Esophagus muscularis mucosa (tissue), 4 donors: ENCODE measurements around the gene CSK. TPM values are rescaled to one million over a fixed set of nuclear protein-coding genes. Genes with fewer than 3 reads are reported as not detected.

Experiments used
- DNase-seq: peaks from one replicate; pipeline ENCODE4 v3.0.0-alpha.2; 2017; ENCODE audit errors: extremely low spot score
- H3K27ac ChIP-seq, 4 donors: fragments of 200-600 bp; sonication (generic); replicated peaks in 1 of 4; 1 replicate in 3 of 4; 2 replicates in 1 of 4; pipeline ENCODE4 v1.5.1; 2016 to 2019; ENCODE audit warnings: mild to moderate bottlenecking in 1 of 4
- H3K27me3 ChIP-seq, 4 donors: fragments of 200-600 bp; sonication (generic); one replicate each; pipeline versions ENCODE4 v1.5.1 to v1.6.0; 2016 to 2019
- H3K36me3 ChIP-seq, 4 donors: fragments of 200-600 bp; sonication (generic); one replicate each; pipeline ENCODE4 v1.5.1; 2016 to 2019
- H3K4me1 ChIP-seq, 4 donors: fragments of 200-600 bp; sonication (generic); one replicate each; pipeline ENCODE4 v1.5.1; 2016 to 2019
- H3K4me3 ChIP-seq, 4 donors: fragments of 200-600 bp; sonication (generic); 1 replicate in 2 of 4; 2 replicates in 2 of 4; pipeline ENCODE4 v1.5.1; 2016 to 2019; ENCODE audit warnings: mild to moderate bottlenecking in 4 of 4, moderate library complexity in 1 of 4
- H3K9me3 ChIP-seq, 4 donors: fragments of 200-600 bp; sonication (generic); 1 replicate in 3 of 4; 2 replicates in 1 of 4; pipeline ENCODE4 v1.5.1; 2016 to 2019
- EP300 ChIP-seq: sonication (generic); formaldehyde crosslinking; IDR thresholded peaks from one replicate; pipeline ENCODE4 v1.6.1; 2017; ENCODE audit warnings: antibody characterized with exemption
- POLR2A ChIP-seq: fragments of 450-650 bp; IDR thresholded peaks from one replicate; pipeline ENCODE4 v1.6.1; 2017; ENCODE audit warnings: antibody characterized with exemption, moderate library complexity, mild to moderate bottlenecking, low read depth
- POLR2AphosphoS5 ChIP-seq, 2 donors: sonication (generic); formaldehyde crosslinking; IDR thresholded peaks; one replicate each; pipeline ENCODE4 v1.6.1; 2017; ENCODE audit warnings: antibody characterized with exemption in 2 of 2
- WGBS: methylation state at CpG from one replicate; pipeline ENCODE4 v1.1.5; 2018; 5-methylcytosine and 5-hydroxymethylcytosine counted together
- intact Hi-C: fragments of 100-400 bp; cut with DNase I; formaldehyde crosslinking; loops from one replicate; pipeline ENCODE4 v1.15.1; 2023
- total RNA-seq, 4 donors: library from RNA; depleted of rRNA; stranded (reverse); fragments of >200 nt; gene quantifications; one replicate each; pipeline versions ENCODE4 v1.1.0 to v1.2.1, GENCODE V29; 2016
- TF ChIP-seq, protein P1 (sequence below), 3 experiments: fragments of 200-600 bp in 2 of 3; fragments of 450-650 bp in 1 of 3; sonication (generic) in 2 of 3; IDR thresholded peaks; one replicate each; pipeline ENCODE4 v1.5.1; 2017 to 2019; ENCODE audit warnings: antibody characterized with exemption in 3 of 3, mild to moderate bottlenecking in 2 of 3, moderate library complexity in 1 of 3

The CSK gene
- total RNA-seq, 4 donors from 2014 or later, result 14.0 to 28.7 (median 21.9) TPM

- no peak for DNase-seq
- H3K36me3 ChIP-seq, result peaks cover 0 to 5% (median under 1%) of the 10 kb centered on the region in 4 donors
- no peak for TF ChIP-seq EP300
- TF ChIP-seq POLR2AphosphoS5 (IDR thresholded peaks at IDR 0.05), result no peak
- TF ChIP-seq POLR2A, result no peak
- TF ChIP-seq, protein P1, sequence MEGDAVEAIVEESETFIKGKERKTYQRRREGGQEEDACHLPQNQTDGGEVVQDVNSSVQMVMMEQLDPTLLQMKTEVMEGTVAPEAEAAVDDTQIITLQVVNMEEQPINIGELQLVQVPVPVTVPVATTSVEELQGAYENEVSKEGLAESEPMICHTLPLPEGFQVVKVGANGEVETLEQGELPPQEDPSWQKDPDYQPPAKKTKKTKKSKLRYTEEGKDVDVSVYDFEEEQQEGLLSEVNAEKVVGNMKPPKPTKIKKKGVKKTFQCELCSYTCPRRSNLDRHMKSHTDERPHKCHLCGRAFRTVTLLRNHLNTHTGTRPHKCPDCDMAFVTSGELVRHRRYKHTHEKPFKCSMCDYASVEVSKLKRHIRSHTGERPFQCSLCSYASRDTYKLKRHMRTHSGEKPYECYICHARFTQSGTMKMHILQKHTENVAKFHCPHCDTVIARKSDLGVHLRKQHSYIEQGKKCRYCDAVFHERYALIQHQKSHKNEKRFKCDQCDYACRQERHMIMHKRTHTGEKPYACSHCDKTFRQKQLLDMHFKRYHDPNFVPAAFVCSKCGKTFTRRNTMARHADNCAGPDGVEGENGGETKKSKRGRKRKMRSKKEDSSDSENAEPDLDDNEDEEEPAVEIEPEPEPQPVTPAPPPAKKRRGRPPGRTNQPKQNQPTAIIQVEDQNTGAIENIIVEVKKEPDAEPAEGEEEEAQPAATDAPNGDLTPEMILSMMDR (IDR thresholded peaks at IDR 0.05), result no peak
- intact Hi-C loops, result loop anchor here (5.0 kb wide), 1 partner anchor 37 kb away; no protein-coding TSS in a partner anchor
- no peak overlapping the region for H3K27ac ChIP-seq
- H3K27me3 ChIP-seq, result peaks cover 0 to 15% (median 0%) of the 10 kb centered on the region in 4 donors
- no peak overlapping the region for H3K4me3 ChIP-seq
- H3K9me3 ChIP-seq, result no peaks in the 10 kb centered on the region
- WGBS, result 89% methylated on average over 5 of the region's 5 CpGs
- peaks cover 0 to 4% (median 2%) of the 10 kb centered on the region in 4 donors for H3K4me1 ChIP-seq
Observed at GRCh38 chr15:74809242-74809641, 27.4 kb downstream of the CSK start.

GRCh38 chr15:74809956-74810355, 28.1 kb downstream of the CSK start:
- peaks cover 1 to 11% (median 10%) of the 10 kb centered on the region in 4 donors for H3K4me1 ChIP-seq
- WGBS, result 77% methylated on average over 3 of the region's 3 CpGs
- H3K4me3 ChIP-seq, result no peak overlapping the region
- TF ChIP-seq POLR2A (no peak), POLR2AphosphoS5 (IDR thresholded peaks at IDR 0.05) (no peak), EP300 (no peak)
- TF ChIP-seq, protein P1 (IDR thresholded peaks at IDR 0.05), result no peak
- intact Hi-C loops, result loop anchor here (5.0 kb wide), 1 partner anchor 38 kb away; no protein-coding TSS in a partner anchor
- DNase-seq, result no peak
- peaks cover 0 to 15% (median 0%) of the 10 kb centered on the region in 4 donors for H3K27me3 ChIP-seq
- no peak overlapping the region for H3K27ac ChIP-seq
- no peaks in the 10 kb centered on the region for H3K9me3 ChIP-seq
- no peaks in the 10 kb centered on the region for H3K36me3 ChIP-seq

GRCh38 chr15:74812533-74812932, 30.7 kb downstream of the CSK start, which contains the start of gene LMAN1L:
LMAN1L (plus strand) TSS chr15:74812835; CDS start chr15:74812855, 20 bp downstream.
- Histone ChIP-seq H3K4me1 (peaks cover 10 to 36% (median 34%) of the 10 kb centered on the region in 4 donors), H3K4me3 (no peak within 1 kb of the TSS), H3K27ac (no peak within 1 kb of the TSS), H3K9me3 (no peaks in the 10 kb centered on the region), H3K27me3 (peaks cover 0 to 15% (median 0%) of the 10 kb centered on the region in 4 donors), H3K36me3 (no peaks in the 10 kb centered on the region)
- intact Hi-C loops, result no loop called here
- no peak for TF ChIP-seq EP300
- TF ChIP-seq POLR2AphosphoS5 (IDR thresholded peaks at IDR 0.05), result no peak
- no peak for TF ChIP-seq POLR2A
- TF ChIP-seq, protein P1 (IDR thresholded peaks at IDR 0.05), result no peak
- DNase-seq, result no peak
- 74% methylated on average over 11 of the region's 12 CpGs for WGBS

DNA sequence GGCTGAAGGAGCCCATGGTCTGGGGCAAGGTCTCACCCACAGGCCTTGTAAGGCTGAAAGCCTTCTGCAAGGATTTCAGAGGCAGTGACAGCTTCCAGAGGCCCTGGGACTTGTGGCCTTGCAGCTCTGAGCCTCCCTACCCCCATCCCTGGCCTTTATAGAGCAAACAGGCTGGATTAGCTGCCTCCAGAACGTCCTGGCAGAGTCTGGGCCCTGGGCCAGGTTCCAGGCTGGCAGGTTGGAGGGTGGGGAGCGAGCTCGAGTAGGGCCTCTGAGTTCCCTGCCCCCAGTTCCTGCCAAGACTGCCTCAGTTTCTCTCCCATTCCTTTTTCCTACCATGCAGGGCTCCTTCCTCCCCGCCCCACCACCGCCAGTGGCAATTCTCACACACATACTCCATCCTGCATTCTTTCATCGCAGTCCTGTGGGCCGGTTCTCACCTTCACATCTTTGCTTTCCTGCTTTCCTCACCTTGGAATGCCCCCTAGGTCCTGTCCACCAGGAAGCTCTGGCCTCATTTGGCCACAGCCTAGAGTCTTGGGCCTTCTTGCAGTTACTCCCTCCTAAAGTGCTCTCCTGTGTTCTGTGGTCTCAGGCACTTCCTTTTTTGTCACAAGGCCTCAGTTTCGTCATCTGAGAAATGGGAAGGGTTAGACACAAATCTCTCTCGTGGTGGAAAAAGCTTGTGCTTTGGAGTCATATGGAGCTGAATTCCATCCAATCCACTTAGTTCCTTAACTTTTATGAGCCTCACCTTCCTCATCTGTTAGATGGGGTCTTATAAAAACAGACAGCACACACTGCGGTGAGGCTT, 33.4 kb downstream of the CSK start:
- Histone ChIP-seq H3K36me3 (no peaks in the 10 kb centered on the region), H3K4me1 (peaks cover 15 to 50% (median 43%) of the 10 kb centered on the region in 4 donors), H3K27ac (peak overlapping the region in 2 of 4 donors; percentile 14 to 59), H3K9me3 (no peaks in the 10 kb centered on the region), H3K27me3 (no peaks in the 10 kb centered on the region), H3K4me3 (no peak overlapping the region)
- TF ChIP-seq POLR2AphosphoS5 (IDR thresholded peaks at IDR 0.05) (peak in 1 of 2 donors; percentile 26), EP300 (no peak)
- intact Hi-C loops, result no loop called here
- 78% methylated on average over 10 of the region's 10 CpGs for WGBS
- no peak for DNase-seq

- no peaks in the 10 kb centered on the region for H3K9me3 ChIP-seq
- 90% methylated on average over 5 of the region's 15 CpGs for WGBS
- intact Hi-C loops, result no loop called here
- H3K27ac ChIP-seq, result peak overlapping the region in 3 of 4 donors; percentile 56 to 64 (median 59)
- no peak for DNase-seq
- H3K4me1 ChIP-seq, result peaks cover 15 to 50% (median 43%) of the 10 kb centered on the region in 4 donors
- TF ChIP-seq POLR2AphosphoS5 (IDR thresholded peaks at IDR 0.05) (no peak), POLR2A (no peak), EP300 (no peak)
- TF ChIP-seq, protein P1 (IDR thresholded peaks at IDR 0.05), result no peak
- no peaks in the 10 kb centered on the region for H3K27me3 ChIP-seq
- H3K36me3 ChIP-seq, result no peaks in the 10 kb centered on the region
- no peak overlapping the region for H3K4me3 ChIP-seq
Observed at GRCh38 chr15:74815961-74816360, 34.1 kb downstream of the CSK start.
